ENCODE data around the gene SWI5.
"Not testable (repeated sequence)": the region's sequence is repeated elsewhere in the genome, so short reads cannot be mapped to it uniquely, and the experiment has no call there.

SWI5 gene

DNA sequence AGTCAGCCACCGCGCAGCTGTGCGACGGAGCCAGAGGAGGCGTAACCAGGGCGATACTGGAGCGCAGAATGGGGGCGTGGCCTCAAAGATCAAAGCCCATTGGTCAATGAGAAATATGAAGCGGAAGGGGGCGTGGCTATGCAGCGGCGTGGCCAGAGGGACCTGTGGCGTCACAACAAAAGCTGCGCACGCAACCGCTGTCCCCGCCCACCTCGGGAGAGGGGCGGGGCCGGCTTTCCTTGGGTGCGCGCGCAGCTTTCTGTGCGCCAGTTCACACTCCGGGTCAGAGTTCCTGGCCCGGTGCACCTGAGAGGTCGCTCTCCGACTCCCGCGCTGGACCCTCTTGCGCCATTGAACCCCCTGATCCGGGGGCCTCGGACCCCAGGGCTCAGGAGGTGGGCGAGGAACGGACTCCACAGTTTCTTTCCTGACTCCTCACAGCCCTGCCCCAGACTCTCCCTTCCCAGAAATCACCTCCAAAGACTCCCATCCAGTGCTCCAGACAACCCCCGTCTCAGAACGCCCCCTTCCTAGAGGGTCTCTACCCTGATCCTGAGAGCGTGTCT is at the start of gene SWI5:
Gene SWI5, plus strand, starts transcription at position 269 of the 566 bp plus-strand sequence.
- Histone ChIP-seq H3K36me3 (ENCODE audit: insufficient read depth, low read length) (peaks cover 6% of the 10 kb centered on the region), H3K9ac (ENCODE audit: low read depth, low read length) (peak within 1 kb of the TSS; percentile 98), H3K4me1 (ENCODE audit: insufficient read depth, low read length) (no peaks in the 10 kb centered on the region), H3K9me3 (ENCODE audit: control insufficient read depth, insufficient read depth, low read length) (no peaks in the 10 kb centered on the region)

DNA sequence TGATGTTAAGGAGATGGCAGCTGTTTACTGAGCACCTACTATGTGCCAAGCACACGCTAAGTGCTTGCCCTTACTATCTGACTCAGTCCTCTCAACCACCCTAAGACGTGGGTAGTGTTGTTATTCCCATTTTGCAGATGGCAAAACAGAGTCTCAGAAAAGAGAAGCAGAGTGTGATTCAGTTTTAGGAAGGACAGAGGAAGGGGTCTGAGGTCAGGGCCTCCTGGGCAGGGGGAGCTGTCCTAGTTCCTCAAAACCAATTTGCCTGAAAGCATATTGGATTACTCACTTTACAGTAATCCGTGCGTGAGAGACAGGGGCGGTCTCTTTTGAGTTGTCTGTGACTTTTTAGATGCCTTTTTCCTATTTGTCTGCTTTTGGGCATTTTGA is 49.7 kb upstream of the SWI5 start:
- H3K9me3 ChIP-seq (ENCODE audit: control insufficient read depth, insufficient read depth, low read length): no peaks in the 10 kb centered on the region
- H3K9ac ChIP-seq (ENCODE audit: low read depth, low read length): no peak overlapping the region
- H3K36me3 ChIP-seq (ENCODE audit: insufficient read depth, low read length): no peaks in the 10 kb centered on the region; the same call in 1 of the 2 replicates
- H3K4me1 ChIP-seq (ENCODE audit: insufficient read depth, low read length): no peaks in the 10 kb centered on the region

DNA sequence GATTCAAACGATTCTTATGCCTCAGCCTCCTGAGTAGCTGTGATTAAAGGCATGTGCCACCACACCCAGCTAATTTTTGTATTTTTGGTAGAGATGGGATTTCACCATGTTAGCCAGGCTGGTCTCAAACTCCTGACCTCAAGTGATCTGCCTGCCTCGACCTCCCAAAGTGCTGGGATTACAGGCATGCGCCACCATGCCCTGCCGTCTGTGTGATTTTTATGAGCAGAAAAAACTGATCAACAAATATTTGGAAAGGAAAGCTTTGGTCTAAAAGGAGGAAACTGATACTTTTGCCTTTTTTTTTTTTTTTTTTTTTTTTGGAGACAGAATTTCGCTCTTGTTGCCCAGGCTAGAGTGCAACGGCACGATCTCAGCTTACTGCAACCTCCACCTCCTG is 45.2 kb upstream of the SWI5 start:
- not testable (repeated sequence) for H3K4me1 ChIP-seq (ENCODE audit: insufficient read depth, low read length); H3K9ac ChIP-seq (ENCODE audit: low read depth, low read length); H3K9me3 ChIP-seq (ENCODE audit: control insufficient read depth, insufficient read depth, low read length); H3K36me3 ChIP-seq (ENCODE audit: insufficient read depth, low read length)

DNA sequence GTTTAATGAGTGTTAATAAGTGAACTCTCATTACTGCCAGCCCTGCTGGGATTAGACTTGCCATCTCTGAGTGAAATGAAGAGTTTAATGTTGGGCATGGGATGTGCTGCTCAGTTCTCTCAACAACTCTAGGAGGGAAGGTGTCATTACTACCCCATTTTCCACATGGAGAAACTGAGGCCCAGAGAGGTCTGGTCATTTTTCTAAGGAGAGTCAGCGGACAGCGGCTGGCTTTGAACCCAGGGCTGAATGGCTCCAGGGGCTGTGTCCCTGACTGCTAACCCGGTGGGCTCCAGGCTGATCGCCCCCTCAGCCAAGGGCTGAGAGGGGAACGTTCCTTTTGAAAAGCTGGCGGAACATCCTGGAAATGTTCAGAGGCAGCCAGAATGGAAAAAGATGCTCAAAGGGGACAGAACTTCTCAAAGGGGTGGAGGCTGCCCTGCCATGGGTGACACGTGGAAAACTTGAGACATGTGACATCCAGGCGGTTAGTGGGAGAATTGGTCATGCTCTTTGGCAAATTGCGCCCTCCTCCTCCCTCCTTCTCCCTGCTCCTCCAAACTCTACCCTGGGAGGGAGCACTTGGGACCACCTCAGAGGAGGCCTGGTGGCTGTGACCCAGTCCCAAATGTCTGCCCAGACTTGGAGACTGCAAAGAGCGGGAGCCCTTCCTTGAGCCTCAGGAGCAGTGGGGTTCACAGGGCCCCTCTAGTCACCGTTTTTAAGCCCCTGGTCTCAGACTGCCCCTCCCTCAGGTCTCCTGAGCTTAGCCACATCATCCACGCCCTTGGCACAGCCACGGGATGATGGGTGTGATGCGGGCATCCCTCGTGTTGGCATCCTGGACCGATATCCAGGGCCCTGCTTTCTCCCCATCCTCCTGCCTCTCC is 44.2 kb upstream of the SWI5 start:
- Histone ChIP-seq H3K9ac (ENCODE audit: low read depth, low read length) (no peak overlapping the region), H3K9me3 (ENCODE audit: control insufficient read depth, insufficient read depth, low read length) (no peaks in the 10 kb centered on the region), H3K4me1 (ENCODE audit: insufficient read depth, low read length) (no peaks in the 10 kb centered on the region), H3K36me3 (ENCODE audit: insufficient read depth, low read length) (no peaks in the 10 kb centered on the region; the same call in 1 of the 2 replicates)

DNA sequence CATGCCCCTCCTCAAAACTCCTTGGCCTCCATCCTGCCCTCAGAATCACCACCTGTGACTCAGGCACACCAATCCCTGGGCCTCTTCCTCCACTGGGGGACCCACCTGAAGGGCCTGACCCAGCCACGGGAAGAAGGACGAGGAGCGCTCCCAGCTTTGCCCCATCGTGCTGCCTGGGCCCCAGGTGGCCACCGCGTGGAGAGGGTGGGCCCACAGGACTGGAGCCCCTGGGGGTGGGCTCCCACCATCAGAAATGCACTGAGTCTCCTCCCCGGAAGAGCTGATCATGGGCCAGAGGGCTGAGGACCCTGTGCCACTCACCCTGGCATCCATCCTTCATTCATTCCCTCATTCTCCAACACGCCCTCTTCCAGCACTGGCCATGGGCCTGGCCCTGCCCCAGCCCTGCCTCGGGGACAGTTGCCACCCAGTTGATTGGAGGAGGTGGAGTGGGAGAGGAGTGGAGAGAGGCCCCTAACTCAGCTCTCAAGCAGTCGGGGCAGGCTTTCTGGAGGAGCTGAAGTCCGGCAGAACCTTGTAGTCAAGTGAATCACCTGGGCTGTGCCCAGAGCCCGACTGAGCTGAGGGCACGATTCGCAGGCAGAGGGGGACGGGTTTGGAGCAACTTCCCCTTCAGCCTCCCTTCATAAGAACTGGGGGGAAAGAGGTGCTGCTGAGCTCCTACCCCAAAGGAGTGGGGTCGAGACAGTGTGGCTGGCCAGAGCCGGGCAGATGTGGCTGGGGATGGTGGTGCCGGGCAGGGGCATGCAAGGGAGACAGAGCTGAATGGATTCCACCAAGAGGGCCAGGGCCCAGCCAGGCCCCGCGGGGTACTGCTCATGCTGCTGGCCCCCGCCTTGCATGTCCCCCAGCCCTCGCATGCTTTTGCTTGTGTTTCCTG is 43.3 kb upstream of the SWI5 start:
- Histone ChIP-seq H3K9me3 (ENCODE audit: control insufficient read depth, insufficient read depth, low read length) (no peaks in the 10 kb centered on the region), H3K36me3 (ENCODE audit: insufficient read depth, low read length) (no peaks in the 10 kb centered on the region; the same call in 1 of the 2 replicates), H3K9ac (ENCODE audit: low read depth, low read length) (no peak overlapping the region), H3K4me1 (ENCODE audit: insufficient read depth, low read length) (no peaks in the 10 kb centered on the region)

DNA sequence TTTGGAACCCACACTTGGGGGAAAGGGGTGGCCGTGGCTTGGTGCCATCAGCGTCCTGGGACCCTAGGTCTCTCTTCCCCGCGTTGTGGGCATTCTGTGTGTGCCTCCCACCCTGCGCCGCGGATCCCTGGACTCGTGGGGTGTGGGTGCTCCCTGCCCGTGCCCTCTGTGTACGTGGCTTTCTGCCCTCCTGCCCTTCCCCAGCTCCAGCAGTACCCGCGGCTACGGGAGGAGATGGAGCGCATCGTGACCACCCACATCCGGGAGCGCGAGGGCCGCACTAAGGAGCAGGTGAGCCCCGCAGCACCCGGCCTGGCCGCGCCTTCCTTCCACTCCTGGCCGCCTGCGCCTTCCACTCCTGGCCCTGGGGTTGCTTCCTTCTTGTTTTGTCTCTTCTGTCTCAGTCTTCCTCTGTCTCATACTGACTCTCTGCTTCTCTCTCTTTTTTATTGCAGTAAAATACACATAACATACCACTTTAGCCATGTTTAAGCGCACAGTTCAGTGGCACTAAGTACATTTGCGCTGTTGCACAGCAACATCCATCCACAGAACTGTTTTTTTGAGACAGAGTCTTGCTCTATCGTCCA is 42.2 kb upstream of the SWI5 start:
- Histone ChIP-seq H3K9ac (ENCODE audit: low read depth, low read length) (no peak overlapping the region), H3K4me1 (ENCODE audit: insufficient read depth, low read length) (no peaks in the 10 kb centered on the region), H3K9me3 (ENCODE audit: control insufficient read depth, insufficient read depth, low read length) (no peaks in the 10 kb centered on the region), H3K36me3 (ENCODE audit: insufficient read depth, low read length) (no peaks in the 10 kb centered on the region; the same call in 1 of the 2 replicates)

DNA sequence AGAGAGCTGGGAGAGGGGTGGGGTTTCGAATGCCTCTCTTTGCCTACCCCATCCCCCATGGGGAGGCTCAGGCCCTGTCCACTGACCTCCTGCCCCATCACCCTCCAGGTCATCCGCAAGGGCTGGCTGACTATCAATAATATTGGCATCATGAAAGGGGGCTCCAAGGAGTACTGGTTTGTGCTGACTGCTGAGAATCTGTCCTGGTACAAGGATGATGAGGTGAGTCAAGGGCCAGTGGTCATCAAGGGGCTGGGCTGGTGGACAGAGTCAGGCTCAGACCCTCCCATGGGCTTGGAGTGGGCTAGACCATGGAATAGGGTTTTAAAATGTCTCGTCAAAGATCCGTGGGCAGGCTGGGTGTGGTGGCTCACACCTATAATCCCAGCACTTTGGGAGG is 34.0 kb upstream of the SWI5 start:
- Histone ChIP-seq H3K9me3 (ENCODE audit: control insufficient read depth, insufficient read depth, low read length) (no peaks in the 10 kb centered on the region), H3K9ac (ENCODE audit: low read depth, low read length) (no peak overlapping the region), H3K4me1 (ENCODE audit: insufficient read depth, low read length) (peaks cover 20% of the 10 kb centered on the region), H3K36me3 (ENCODE audit: insufficient read depth, low read length) (no peaks in the 10 kb centered on the region; the same call in none of the 2 replicates)

DNA sequence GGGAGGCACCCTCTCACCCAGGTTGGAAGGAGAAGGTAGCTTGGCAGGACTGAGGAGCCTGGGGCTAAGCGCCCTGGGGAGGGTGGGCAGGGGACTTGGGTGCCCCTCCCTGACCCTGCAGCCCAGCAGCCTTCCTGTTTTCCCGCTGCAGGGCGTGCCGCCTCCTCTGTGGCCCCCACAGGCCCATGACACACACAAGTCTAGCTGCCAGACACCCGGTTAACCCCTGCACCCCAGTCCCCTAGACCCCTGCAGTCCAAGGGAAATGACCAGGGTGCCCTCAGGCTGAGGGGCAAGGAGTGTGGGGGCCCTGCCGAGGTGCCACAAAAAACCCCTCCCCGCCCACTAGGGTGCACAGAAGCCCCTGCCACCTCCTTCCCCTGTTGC is 33.3 kb upstream of the SWI5 start:
- H3K36me3 ChIP-seq (ENCODE audit: insufficient read depth, low read length): no peaks in the 10 kb centered on the region; the same call in none of the 2 replicates
- peaks cover 20% of the 10 kb centered on the region for H3K4me1 ChIP-seq (ENCODE audit: insufficient read depth, low read length)
- H3K9ac ChIP-seq (ENCODE audit: low read depth, low read length): no peak overlapping the region
- H3K9me3 ChIP-seq (ENCODE audit: control insufficient read depth, insufficient read depth, low read length): no peaks in the 10 kb centered on the region

DNA sequence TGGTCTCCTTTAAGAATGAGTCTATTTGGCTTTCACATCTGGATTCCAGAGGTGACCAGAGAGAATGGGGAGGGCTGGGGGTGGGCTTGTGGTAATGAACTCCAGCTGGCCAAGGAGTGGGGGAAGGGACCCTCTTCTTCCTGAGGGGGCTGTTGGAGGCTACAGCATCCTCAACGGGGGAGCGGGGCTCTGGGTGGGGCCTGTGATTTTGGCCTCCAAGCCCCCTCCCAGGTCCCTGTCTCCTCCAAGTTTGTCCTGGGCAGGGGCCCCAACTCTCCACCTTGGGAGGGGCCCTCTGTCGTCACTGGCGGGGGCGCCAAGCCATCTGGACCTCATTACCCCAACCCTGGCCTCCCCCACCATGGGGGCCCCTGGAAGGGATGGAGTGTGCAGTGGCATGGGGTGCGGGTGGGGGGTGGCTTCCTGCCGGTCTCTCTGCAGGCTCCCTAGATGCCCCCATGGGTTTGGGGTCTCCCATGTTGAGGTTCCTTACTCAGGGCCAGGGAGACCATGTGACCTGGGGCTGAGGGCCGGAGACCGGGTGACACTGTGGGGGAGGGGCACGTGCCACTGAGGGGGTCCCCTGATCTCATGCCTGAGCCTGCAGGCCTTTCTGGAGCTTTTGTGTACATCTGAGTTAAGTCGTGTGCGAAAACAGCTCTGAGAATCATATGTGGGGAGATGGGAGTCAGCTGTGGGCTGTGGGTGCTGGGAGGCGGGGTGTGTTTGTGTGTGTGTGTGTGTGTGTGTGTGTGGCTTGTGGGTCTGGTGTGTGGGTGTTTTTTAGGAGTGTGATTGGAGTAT is 32.7 kb upstream of the SWI5 start:
- H3K9ac ChIP-seq (ENCODE audit: low read depth, low read length): no peak overlapping the region
- no peaks in the 10 kb centered on the region; the same call in none of the 2 replicates for H3K36me3 ChIP-seq (ENCODE audit: insufficient read depth, low read length)
- H3K9me3 ChIP-seq (ENCODE audit: control insufficient read depth, insufficient read depth, low read length): no peaks in the 10 kb centered on the region
- H3K4me1 ChIP-seq (ENCODE audit: insufficient read depth, low read length): peaks cover 20% of the 10 kb centered on the region

DNA sequence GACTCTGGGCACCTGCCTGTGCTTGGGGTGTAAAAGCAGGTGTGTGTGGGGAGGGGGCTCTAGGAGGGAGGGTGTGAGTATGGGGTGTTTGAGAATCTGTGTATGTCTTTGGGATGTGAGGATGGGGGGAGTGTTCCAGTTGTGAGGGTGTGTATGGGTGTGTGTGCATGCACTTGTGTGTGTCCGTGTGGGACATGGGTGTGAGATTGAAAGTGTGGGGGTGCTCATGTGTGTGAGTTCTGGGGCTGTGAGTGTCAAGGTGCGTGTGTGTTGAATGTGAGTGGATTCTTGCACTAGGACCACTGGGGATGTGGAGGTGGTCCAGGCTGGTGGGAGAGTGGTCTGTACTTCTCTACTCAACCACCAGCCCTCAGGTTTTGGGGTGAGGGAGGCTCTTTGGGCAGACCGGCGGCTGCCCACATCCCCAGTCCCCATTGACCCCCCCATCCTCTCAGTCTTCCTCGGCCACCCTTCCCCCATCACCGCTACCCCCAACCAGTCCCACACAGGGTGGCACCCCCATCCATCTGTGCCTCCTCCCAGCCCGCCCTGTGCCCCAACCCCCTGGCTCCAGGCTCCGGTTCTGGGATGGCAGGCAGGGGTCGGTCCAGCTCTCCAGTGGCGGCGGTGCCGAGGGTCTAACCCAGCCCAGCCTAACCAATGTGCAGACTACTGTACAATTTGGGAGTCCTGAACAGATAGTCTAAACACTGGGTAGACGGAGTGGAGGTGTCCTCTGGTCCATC is 31.8 kb upstream of the SWI5 start:
- H3K4me1 ChIP-seq (ENCODE audit: insufficient read depth, low read length): peaks cover 20% of the 10 kb centered on the region
- H3K36me3 ChIP-seq (ENCODE audit: insufficient read depth, low read length): no peaks in the 10 kb centered on the region; the same call in none of the 2 replicates
- H3K9me3 ChIP-seq (ENCODE audit: control insufficient read depth, insufficient read depth, low read length): no peaks in the 10 kb centered on the region
- no peak overlapping the region for H3K9ac ChIP-seq (ENCODE audit: low read depth, low read length)

DNA sequence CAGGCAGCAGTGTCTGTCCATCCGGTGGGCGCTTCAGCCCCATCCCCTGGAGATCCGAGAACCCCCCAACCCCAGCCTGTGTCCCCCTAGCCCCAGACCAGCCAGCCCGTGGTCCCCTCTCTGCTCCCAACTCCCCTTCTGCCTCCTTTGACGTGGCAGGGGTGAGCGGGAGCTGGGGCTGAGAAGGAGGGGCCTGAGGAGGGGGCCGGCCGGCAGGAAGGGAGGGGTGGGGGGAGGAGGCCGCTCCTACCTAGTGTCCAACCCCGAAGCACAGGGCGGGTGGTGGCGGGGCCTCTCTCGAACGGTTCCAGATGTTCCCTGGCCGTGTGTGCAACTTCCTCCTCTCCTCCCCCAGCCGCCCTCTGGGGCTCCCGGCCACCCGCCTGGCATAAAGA is 31.2 kb upstream of the SWI5 start:
- peaks cover 20% of the 10 kb centered on the region for H3K4me1 ChIP-seq (ENCODE audit: insufficient read depth, low read length)
- no peak overlapping the region for H3K9ac ChIP-seq (ENCODE audit: low read depth, low read length)
- no peaks in the 10 kb centered on the region for H3K9me3 ChIP-seq (ENCODE audit: control insufficient read depth, insufficient read depth, low read length)
- no peaks in the 10 kb centered on the region; the same call in none of the 2 replicates for H3K36me3 ChIP-seq (ENCODE audit: insufficient read depth, low read length)

DNA sequence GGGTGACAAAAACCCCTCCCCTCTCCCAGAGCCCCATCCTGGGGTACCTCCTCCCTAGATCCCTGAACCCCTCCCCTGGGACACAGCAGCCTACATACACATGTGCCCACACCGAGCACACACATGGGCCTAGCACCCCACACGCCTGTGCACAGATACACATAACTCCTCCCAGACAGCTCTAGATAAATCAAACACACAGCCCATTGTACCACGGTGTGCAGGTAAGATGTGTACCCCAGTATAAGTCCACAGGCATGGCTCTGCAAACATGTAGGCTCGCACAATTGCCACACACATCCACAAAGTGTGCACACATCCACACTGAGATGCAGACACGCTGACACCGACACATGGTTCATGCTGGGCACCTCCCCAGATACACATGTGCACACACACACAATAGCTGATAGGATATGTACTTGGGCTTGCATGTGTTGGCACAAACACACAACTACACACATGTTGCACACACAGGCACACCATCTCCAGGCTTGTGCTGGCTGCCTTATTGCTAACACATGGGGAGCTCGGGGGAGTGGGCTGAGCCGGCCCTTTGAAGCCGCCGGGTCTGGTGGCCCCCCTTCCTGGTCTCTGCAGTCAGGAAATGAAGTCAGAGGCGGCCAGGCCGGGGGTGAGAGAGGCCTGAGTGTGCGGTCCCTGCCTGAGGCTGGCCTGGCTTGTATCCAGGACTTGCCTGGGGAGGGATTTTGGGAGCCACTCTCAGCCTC is 30.5 kb upstream of the SWI5 start:
- H3K4me1 ChIP-seq (ENCODE audit: insufficient read depth, low read length): peaks cover 20% of the 10 kb centered on the region
- no peak overlapping the region for H3K9ac ChIP-seq (ENCODE audit: low read depth, low read length)
- no peaks in the 10 kb centered on the region for H3K9me3 ChIP-seq (ENCODE audit: control insufficient read depth, insufficient read depth, low read length)
- H3K36me3 ChIP-seq (ENCODE audit: insufficient read depth, low read length): no peaks in the 10 kb centered on the region; the same call in 1 of the 2 replicates
